ENCODE measurements around the gene RPLP2. TPM values are rescaled to one million over a fixed set of nuclear protein-coding genes. Genes with fewer than 3 reads are reported as not detected.

Gene RPLP2
- total RNA-seq, 5 donors from 2014 or later (not counting 1 experiment from before 2014, with no cell fraction given), result 4,736 to 5,826 (median 5,260) TPM

- H3K9me3 ChIP-seq, result no peaks in the 10 kb centered on the region
- Mint-ChIP-seq H3K36me3 (no peaks in the 10 kb centered on the region), H3K27me3 (no peaks in the 10 kb centered on the region), H3K27ac (no peak overlapping the region), H3K9me3 (no peaks in the 10 kb centered on the region), H3K4me3 (no peak overlapping the region), H3K4me1 (no peaks in the 10 kb centered on the region)
- WGBS (ENCODE audit: insufficient coverage), result 79% methylated on average over 20 of the region's 20 CpGs
- no peak overlapping the region for H3K27ac ChIP-seq (ENCODE audit: low read length)
- H3K27me3 ChIP-seq (replicated peaks in 1 of 2; ENCODE audit: control insufficient read depth in 2 of 2, extremely low read depth in 1 of 2, insufficient read depth in 2 of 2, low read length in 1 of 2), result peaks cover 0 to 10% of the 10 kb centered on the region in 2 experiments
- ChIA-PET CTCF (no interaction called here), POLR2A (no interaction called here)
- H3K4me1 ChIP-seq (ENCODE audit: control insufficient read depth in 1 of 2, extremely low read depth in 1 of 2, insufficient read depth in 2 of 2, low read length in 2 of 2), result no peaks in the 10 kb centered on the region
- H3K4me3 ChIP-seq (ENCODE audit: control insufficient read depth in 1 of 2, extremely low read depth in 1 of 2, low read length in 1 of 2), result no peak overlapping the region
- no peak for DNase-seq
- no peak for ATAC-seq (replicated peaks in 1 of 4)
- no peaks in the 10 kb centered on the region for H3K36me3 ChIP-seq (ENCODE audit: control insufficient read depth in 2 of 2, extremely low read depth in 1 of 2, insufficient read depth in 1 of 2, low read length in 1 of 2)
Observed at GRCh38 chr11:862081-862661, 52.4 kb downstream of the RPLP2 start.

Other genes with a start within 250 kb of the RPLP2 start
- 10 to 100 TPM in 1 of 5 donors, 1 to 10 TPM in 4; 5.1 to 13.4 (median 8.8) TPM for gene LMNTD2, start 249.2 kb upstream of the RPLP2 start, total RNA-seq
- 10 to 100 TPM; 23.2 to 68.4 (median 63.4) TPM for gene RASSF7, start 249.0 kb upstream of the RPLP2 start, total RNA-seq
- gene PHRF1, start 233.5 kb upstream of the RPLP2 start, total RNA-seq, result 10 to 100 TPM; 40.2 to 69.4 (median 66.3) TPM
- gene IRF7, start 194.0 kb upstream of the RPLP2 start, total RNA-seq, result 100 to 1,000 TPM in 1 of 5 donors, 10 to 100 TPM in 4; 58.9 to 128 (median 73.7) TPM
- under 1 TPM in 2 of 5 donors, not detected in 3; 0.26 to 0.29 TPM for gene CDHR5, start 185.0 kb upstream of the RPLP2 start, total RNA-seq
- not detected for gene SCT, start 182.8 kb upstream of the RPLP2 start, total RNA-seq
- gene DRD4, start 172.7 kb upstream of the RPLP2 start, total RNA-seq, result 1 to 10 TPM in 2 of 5 donors, under 1 TPM in 3; 0.49 to 1.3 (median 0.98) TPM
- gene DEAF1, start 114.7 kb upstream of the RPLP2 start, total RNA-seq, result 100 to 1,000 TPM in 1 of 5 donors, 10 to 100 TPM in 4; 55.8 to 121 (median 57.3) TPM
- gene TMEM80, start 114.2 kb upstream of the RPLP2 start, total RNA-seq, result 10 to 100 TPM; 21.2 to 43.9 (median 42.4) TPM
- gene EPS8L2, start 103.7 kb upstream of the RPLP2 start, total RNA-seq, result 10 to 100 TPM in 4 of 5 donors, 1 to 10 TPM in 1; 7.5 to 18.5 (median 14.6) TPM
- 100 to 1,000 TPM in 3 of 5 donors, 10 to 100 TPM in 2; 60.5 to 106 (median 102) TPM for gene TALDO1, start 62.5 kb upstream of the RPLP2 start, total RNA-seq
- 10 to 100 TPM; 40.8 to 73.5 (median 70.2) TPM for gene GATD1, start 32.5 kb upstream of the RPLP2 start, total RNA-seq
- under 1 TPM in 3 of 5 donors, not detected in 2; 0.18 to 0.28 (median 0.20) TPM for gene CEND1, start 19.9 kb upstream of the RPLP2 start, total RNA-seq
- 10 to 100 TPM; 22.4 to 37.4 (median 35.1) TPM for gene SLC25A22, start 11.7 kb upstream of the RPLP2 start, total RNA-seq
- gene PIDD1, start 4.7 kb upstream of the RPLP2 start, total RNA-seq, result 10 to 100 TPM; 31.1 to 46.6 (median 39.1) TPM
- gene PNPLA2, start 8.9 kb downstream of the RPLP2 start, total RNA-seq, result 100 to 1,000 TPM; 172 to 212 (median 206) TPM
- 1 to 10 TPM; 1.4 to 2.9 (median 1.5) TPM for gene CRACR2B, start 18.0 kb downstream of the RPLP2 start, total RNA-seq
- gene CD151, start 23.0 kb downstream of the RPLP2 start, total RNA-seq, result 10 to 100 TPM; 14.9 to 28.2 (median 25.6) TPM
- gene POLR2L, start 32.6 kb downstream of the RPLP2 start, total RNA-seq, result 10 to 100 TPM; 34.2 to 73.9 (median 68.7) TPM
- gene TSPAN4, start 32.9 kb downstream of the RPLP2 start, total RNA-seq, result 1 to 10 TPM; 3.1 to 5.8 (median 4.4) TPM
- gene CHID1, start 100.8 kb downstream of the RPLP2 start, total RNA-seq, result 10 to 100 TPM; 39.0 to 68.4 (median 51.2) TPM
- 10 to 100 TPM; 59.6 to 85.3 (median 70.8) TPM for gene AP2A2, start 115.9 kb downstream of the RPLP2 start, total RNA-seq
- under 1 TPM in 3 of 5 donors, not detected in 2; 0.09 to 0.30 (median 0.23) TPM for gene MUC6, start 226.8 kb downstream of the RPLP2 start, total RNA-seq

Measured in T-cell (primary cell).